Measurements from ENCODE around the gene OR1F1.

OR1F1 gene

DNA sequence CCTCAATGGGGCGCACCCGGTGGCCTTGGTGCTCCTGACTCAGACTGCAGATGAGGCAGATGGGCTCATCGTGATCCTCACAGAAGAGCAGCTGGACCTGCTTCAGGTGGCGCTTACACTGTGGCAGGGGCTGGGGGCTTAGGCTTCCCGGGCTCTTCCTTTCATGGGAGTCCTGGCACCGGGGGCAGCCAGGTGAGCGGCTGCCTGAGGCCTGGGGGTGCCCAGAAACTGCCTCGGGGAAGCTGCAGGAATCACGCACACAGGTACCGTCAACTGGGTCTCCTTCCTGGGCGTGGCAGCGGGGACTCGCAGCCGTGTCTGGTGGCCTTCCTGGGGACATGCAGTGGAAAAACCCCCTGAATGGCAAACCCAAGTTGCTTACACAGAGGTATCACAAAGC is 61.4 kb downstream of the OR1F1 start:
- no peaks in the 10 kb centered on the region for H3K9me3 Mint-ChIP-seq
- DNase-seq (no peak), ATAC-seq (replicated peaks) (no peak)
- H3K4me1 Mint-ChIP-seq, result no peaks in the 10 kb centered on the region
- no peaks in the 10 kb centered on the region for H3K36me3 Mint-ChIP-seq
- no peak overlapping the region for H3K4me3 Mint-ChIP-seq
- H3K27me3 Mint-ChIP-seq, result peaks cover 37 to 59% of the 10 kb centered on the region in 2 donors
- no peak overlapping the region for H3K27ac Mint-ChIP-seq

DNA sequence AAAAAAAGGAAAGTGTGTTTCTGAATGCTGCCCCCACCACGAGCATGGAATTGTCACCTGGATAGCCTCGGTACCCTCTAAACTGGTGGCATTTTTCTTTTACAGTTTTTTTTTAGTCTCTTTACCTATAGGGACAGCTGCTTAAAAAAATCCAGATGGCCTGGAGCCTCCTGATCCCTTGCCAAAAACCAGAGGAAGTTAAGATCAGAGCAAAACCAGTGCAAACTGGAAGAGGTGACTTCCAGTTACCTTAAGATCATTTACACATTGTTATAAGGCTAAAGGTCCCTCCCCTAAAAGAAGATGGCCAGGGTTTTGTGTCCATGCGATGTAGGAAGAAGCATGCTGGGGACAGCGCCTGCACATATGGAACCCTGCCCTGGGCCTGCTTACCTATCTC is 65.0 kb downstream of the OR1F1 start:
- no peak overlapping the region for H3K4me3 Mint-ChIP-seq
- H3K36me3 Mint-ChIP-seq, result no peaks in the 10 kb centered on the region
- no peak overlapping the region for H3K27ac Mint-ChIP-seq
- peaks cover 19 to 57% of the 10 kb centered on the region in 2 donors for H3K27me3 Mint-ChIP-seq
- DNase-seq (no peak), ATAC-seq (replicated peaks) (no peak)
- H3K4me1 Mint-ChIP-seq, result no peaks in the 10 kb centered on the region
- no peaks in the 10 kb centered on the region for H3K9me3 Mint-ChIP-seq

DNA sequence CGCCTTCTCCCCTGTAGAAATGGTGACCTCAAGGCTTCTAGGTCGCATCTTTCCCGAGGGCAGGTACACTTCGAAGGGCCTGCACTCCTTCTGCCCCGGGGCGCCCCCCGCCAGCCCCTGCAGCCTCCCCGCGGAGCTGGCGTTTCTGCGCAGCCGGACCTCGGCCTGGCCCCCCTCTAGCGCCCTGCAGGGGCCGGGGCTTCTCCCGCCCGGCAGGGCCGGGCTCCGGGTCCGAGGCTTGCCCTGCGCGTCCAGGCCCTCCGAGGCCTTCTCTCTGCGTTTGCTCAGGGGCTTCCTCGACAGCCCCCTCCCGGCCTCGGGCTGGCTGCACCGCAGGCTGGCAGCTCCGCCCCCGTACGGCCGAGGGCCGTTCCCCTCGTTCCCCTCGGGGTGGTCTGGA is 66.3 kb downstream of the OR1F1 start:
- no peaks in the 10 kb centered on the region for H3K4me1 Mint-ChIP-seq

More for the DNA sequence above, 66.3 kb downstream of the OR1F1 start:
- Mint-ChIP-seq H3K27me3 (peaks cover 18 to 51% of the 10 kb centered on the region in 2 donors), H3K36me3 (no peaks in the 10 kb centered on the region), H3K9me3 (no peaks in the 10 kb centered on the region), H3K27ac (no peak overlapping the region), H3K4me3 (no peak overlapping the region)
- ATAC-seq (replicated peaks), result no peak
- no peak for DNase-seq

All from stimulated activated naive B cell treated with anti-CD40 and anti-IgM and Interleukin-4, amounts not matched to agents 10 μg/mL and 1 μg/mL and 100 μg/mL, for 72 hours (primary cell).